HEK293 (cell line): ENCODE results near the gene HSD17B14.

ENCODE experiments used
- CTCF ChIA-PET: fragments of 350-600 bp; formaldehyde crosslinking; extraction: SDS; loops from one replicate; lab custom pipeline; 2021; ENCODE audit warnings: antibody characterized with exemption; lab: Yijun Ruan, JAX
- POLR2A ChIA-PET: fragments of 300-600 bp; formaldehyde crosslinking; extraction: SDS; loops from one replicate; lab custom pipeline; 2020; ENCODE audit warnings: antibody characterized with exemption, inconsistent platforms; lab: Yijun Ruan, JAX
- H3K27ac ChIP-seq: fragments of 200-500 bp; sonication (Bioruptor generic); 2 replicates; pipeline ENCODE4 v1.5.1; 2014; ENCODE audit warnings: low read depth, low read length, control low read depth, inconsistent platforms; ENCODE audit errors: extremely low read depth
- H3K36me3 ChIP-seq, 2 experiments: fragments of 200-500 bp in 1 of 2; sonication (Bioruptor generic) in 1 of 2; 1 replicate in 1 of 2; 2 replicates in 1 of 2; pipeline ENCODE4 v1.5.1; 2014 to 2017; ENCODE audit warnings: inconsistent platforms in 2 of 2, low read length in 2 of 2; ENCODE audit not compliant: control insufficient read depth in 2 of 2, insufficient read depth in 1 of 2
- H3K4me1 ChIP-seq: fragments of 200-500 bp; sonication (Bioruptor generic); 2 replicates; pipeline ENCODE4 v1.5.1; 2014; ENCODE audit warnings: mild to moderate bottlenecking, low read length, inconsistent platforms; ENCODE audit not compliant: control insufficient read depth, insufficient read depth
- H3K4me3 ChIP-seq: 2 replicates; pipeline ENCODE4 v1.5.1; 2011; ENCODE audit warnings: low read depth, mild to moderate bottlenecking, control low read depth, low read length, moderate library complexity
- H3K9me3 ChIP-seq: fragments of 200-500 bp; sonication (Bioruptor generic); 2 replicates; pipeline ENCODE4 v1.5.1; 2014; ENCODE audit warnings: low read depth, low read length, inconsistent platforms; ENCODE audit not compliant: control insufficient read depth, insufficient read depth
- EGR2 ChIP-seq: fragments of 450-650 bp; formaldehyde crosslinking; IDR thresholded peaks from 2 replicates; pipeline ENCODE4 v1.5.1; 2016; ENCODE audit warnings: low read depth, missing biosample characterization, missing genetic modification characterization
- GLI4 ChIP-seq: fragments of 450-650 bp; formaldehyde crosslinking; IDR thresholded peaks from 2 replicates; pipeline ENCODE4 v1.5.1; 2016; ENCODE audit warnings: missing biosample characterization, missing genetic modification characterization
- KLF16 ChIP-seq: fragments of 450-650 bp; formaldehyde crosslinking; IDR thresholded peaks from 2 replicates; pipeline ENCODE4 v1.5.1; 2017; ENCODE audit warnings: missing biosample characterization, missing genetic modification characterization
- MEIS1 ChIP-seq: sonication (generic); formaldehyde crosslinking; IDR thresholded peaks from 2 replicates; pipeline ENCODE4 v1.8.1; 2022; ENCODE audit warnings: missing genetic modification reagents, mild to moderate bottlenecking, borderline replicate concordance
- SP3 ChIP-seq: fragments of 450-650 bp; formaldehyde crosslinking; IDR thresholded peaks from 2 replicates; pipeline ENCODE4 v1.5.1; 2016; ENCODE audit warnings: missing biosample characterization, missing genetic modification characterization
- TCF7L2 ChIP-seq: IDR thresholded peaks from 2 replicates; pipeline ENCODE4 v1.6.1; 2011; ENCODE audit warnings: low read depth, mild to moderate bottlenecking, inconsistent platforms, low read length, moderate library complexity, borderline replicate concordance
- ZBTB1 ChIP-seq: fragments of 450-650 bp; formaldehyde crosslinking; IDR thresholded peaks from 2 replicates; pipeline ENCODE4 v1.5.1; 2016; ENCODE audit warnings: missing biosample characterization, missing genetic modification characterization
- ZBTB17 ChIP-seq: fragments of 450-650 bp; formaldehyde crosslinking; IDR thresholded peaks from 2 replicates; pipeline ENCODE4 v1.5.1; 2016; ENCODE audit warnings: missing biosample characterization, missing genetic modification characterization
- ZEB2 ChIP-seq: fragments of 450-650 bp; formaldehyde crosslinking; IDR thresholded peaks from 2 replicates; pipeline ENCODE4 v1.5.1; 2016; ENCODE audit warnings: missing biosample characterization, missing genetic modification characterization
- ZIC2 ChIP-seq: fragments of 450-650 bp; formaldehyde crosslinking; IDR thresholded peaks from 2 replicates; pipeline ENCODE4 v1.5.1; 2016; ENCODE audit warnings: missing biosample characterization, missing genetic modification characterization
- ZNF10 ChIP-seq: fragments of 450-650 bp; formaldehyde crosslinking; IDR thresholded peaks from 2 replicates; pipeline ENCODE4 v1.5.1; 2017; ENCODE audit warnings: missing biosample characterization, missing genetic modification characterization
- ZNF174 ChIP-seq: fragments of 450-650 bp; formaldehyde crosslinking; IDR thresholded peaks from 2 replicates; pipeline ENCODE4 v1.5.0; 2017; ENCODE audit warnings: missing biosample characterization, mild to moderate bottlenecking, missing genetic modification characterization
- ZNF266 ChIP-seq: fragments of 450-650 bp; formaldehyde crosslinking; IDR thresholded peaks from 2 replicates; pipeline ENCODE4 v1.5.1; 2016; ENCODE audit warnings: missing biosample characterization, missing genetic modification characterization, low read depth
- ZNF311 ChIP-seq: fragments of 450-650 bp; formaldehyde crosslinking; IDR thresholded peaks from 2 replicates; pipeline ENCODE4 v1.5.1; 2017; ENCODE audit warnings: missing biosample characterization, missing genetic modification characterization, borderline replicate concordance
- ZNF549 ChIP-seq: fragments of 450-650 bp; IDR thresholded peaks from 2 replicates; pipeline ENCODE4 v1.5.1; 2018; ENCODE audit warnings: missing biosample characterization, missing genetic modification characterization, mild to moderate bottlenecking, inconsistent platforms, moderate library complexity
- ZNF561 ChIP-seq: fragments of 450-650 bp; IDR thresholded peaks from 2 replicates; pipeline ENCODE4 v1.5.1; 2018; ENCODE audit warnings: missing biosample characterization, missing genetic modification characterization, borderline replicate concordance
- ZNF639 ChIP-seq: fragments of 450-650 bp; formaldehyde crosslinking; IDR thresholded peaks from 2 replicates; pipeline ENCODE4 v1.5.1; 2016; ENCODE audit warnings: missing biosample characterization, missing genetic modification characterization
- ZNF660 ChIP-seq: fragments of 450-650 bp; IDR thresholded peaks from 2 replicates; pipeline ENCODE4 v1.5.1; 2018; ENCODE audit warnings: missing biosample characterization, mild to moderate bottlenecking, missing genetic modification characterization
- ZSCAN4 ChIP-seq: fragments of 450-650 bp; formaldehyde crosslinking; IDR thresholded peaks from 2 replicates; pipeline ENCODE4 v1.5.1; 2017; ENCODE audit warnings: missing biosample characterization, missing genetic modification characterization
- TF ChIP-seq, protein P1 (sequence below): fragments of 450-650 bp; formaldehyde crosslinking; IDR thresholded peaks from 2 replicates; pipeline ENCODE4 v1.5.1; 2016; ENCODE audit warnings: missing biosample characterization, missing genetic modification characterization, low read depth
- TF ChIP-seq, protein P2 (sequence below): fragments of 450-650 bp; formaldehyde crosslinking; IDR thresholded peaks from 2 replicates; pipeline ENCODE4 v1.5.1; 2016; ENCODE audit warnings: missing biosample characterization, missing genetic modification characterization
- TF ChIP-seq, protein P3 (sequence below): fragments of 450-650 bp; formaldehyde crosslinking; IDR thresholded peaks from 2 replicates; pipeline ENCODE4 v1.5.1; 2016; ENCODE audit warnings: missing biosample characterization, missing genetic modification characterization
- TF ChIP-seq, protein P4 (sequence below): fragments of 450-650 bp; formaldehyde crosslinking; IDR thresholded peaks from 2 replicates; pipeline ENCODE4 v1.5.1; 2017; ENCODE audit warnings: missing biosample characterization, missing genetic modification characterization

The HSD17B14 gene

DNA sequence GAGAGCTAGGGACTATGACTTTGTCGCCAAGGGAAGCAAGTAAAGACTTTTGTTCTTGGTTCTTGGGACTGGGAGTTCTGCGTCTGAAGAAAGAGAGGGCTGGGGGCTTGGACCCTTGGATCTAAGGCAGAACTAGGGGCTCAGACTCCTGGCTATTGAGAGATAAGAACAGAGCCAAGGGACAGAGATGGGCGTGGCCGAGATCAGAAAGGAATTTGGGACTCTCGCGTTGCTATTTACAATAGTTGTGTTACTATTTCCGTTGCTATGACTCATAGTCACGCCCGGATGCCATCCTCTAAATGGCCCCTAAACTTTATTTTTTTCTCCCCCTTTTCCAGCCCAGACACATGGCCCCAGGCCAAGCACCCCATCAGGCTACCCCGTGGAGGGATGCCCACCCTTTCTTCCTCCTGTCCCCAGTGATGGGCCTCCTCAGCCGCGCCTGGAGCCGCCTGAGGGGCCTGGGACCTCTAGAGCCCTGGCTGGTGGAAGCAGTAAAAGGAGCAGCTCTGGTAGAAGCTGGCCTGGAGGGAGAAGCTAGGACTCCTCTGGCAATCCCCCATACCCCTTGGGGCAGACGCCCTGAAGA is 36.7 kb upstream of the HSD17B14 start (continued):
- TF ChIP-seq ZBTB17 (peak; percentile 58), ZEB2 (0 out of 2 replicates have a peak, but pooled peaks have one; percentile 8), KLF16 (tag by site-specific recombination) (peak; percentile 58), ZNF660 (tag by site-specific recombination) (peak; percentile 70)
- TF ChIP-seq, protein P1, sequence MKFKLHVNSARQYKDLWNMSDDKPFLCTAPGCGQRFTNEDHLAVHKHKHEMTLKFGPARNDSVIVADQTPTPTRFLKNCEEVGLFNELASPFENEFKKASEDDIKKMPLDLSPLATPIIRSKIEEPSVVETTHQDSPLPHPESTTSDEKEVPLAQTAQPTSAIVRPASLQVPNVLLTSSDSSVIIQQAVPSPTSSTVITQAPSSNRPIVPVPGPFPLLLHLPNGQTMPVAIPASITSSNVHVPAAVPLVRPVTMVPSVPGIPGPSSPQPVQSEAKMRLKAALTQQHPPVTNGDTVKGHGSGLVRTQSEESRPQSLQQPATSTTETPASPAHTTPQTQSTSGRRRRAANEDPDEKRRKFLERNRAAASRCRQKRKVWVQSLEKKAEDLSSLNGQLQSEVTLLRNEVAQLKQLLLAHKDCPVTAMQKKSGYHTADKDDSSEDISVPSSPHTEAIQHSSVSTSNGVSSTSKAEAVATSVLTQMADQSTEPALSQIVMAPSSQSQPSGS (tag by site-specific recombination), result no peak

- H3K36me3 ChIP-seq, result peaks cover 0 to 29% of the 10 kb centered on the region in 2 experiments; a peak in 2 of 3 replicates
- CTCF ChIA-PET, result interaction anchor here (0.6 to 2.0 kb wide), 2 partner anchors 30 to 579 kb away, joined by 4 to 7 read pairs; partner anchors contain the start of gene PIH1D1
- TF ChIP-seq ZNF174 (tag by site-specific recombination) (no peak), ZNF10 (tag by site-specific recombination) (no peak), TCF7L2 (no peak), ZBTB1 (tag by site-specific recombination) (no peak), ZNF561 (tag by site-specific recombination) (peak; percentile 42; the same call in 1 of the 2 replicates), ZNF639 (no peak; the same call in 1 of the 2 replicates), SP3 (tag by site-specific recombination) (peak; percentile 73), ZNF549 (no peak), ZSCAN4 (peak; percentile 42; the same call in 1 of the 2 replicates), MEIS1 (CRISPR knock-in tag) (no peak), ZNF266 (tag by site-specific recombination) (no peak), GLI4 (no peak), ZIC2 (no peak), EGR2 (tag by site-specific recombination) (no peak), ZNF311 (tag by site-specific recombination) (no peak)
- TF ChIP-seq, protein P2, sequence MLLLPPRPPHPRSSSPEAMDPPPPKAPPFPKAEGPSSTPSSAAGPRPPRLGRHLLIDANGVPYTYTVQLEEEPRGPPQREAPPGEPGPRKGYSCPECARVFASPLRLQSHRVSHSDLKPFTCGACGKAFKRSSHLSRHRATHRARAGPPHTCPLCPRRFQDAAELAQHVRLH (tag by site-specific recombination), result peak; percentile 13; the same call in 1 of the 2 replicates
- TF ChIP-seq, protein P3, sequence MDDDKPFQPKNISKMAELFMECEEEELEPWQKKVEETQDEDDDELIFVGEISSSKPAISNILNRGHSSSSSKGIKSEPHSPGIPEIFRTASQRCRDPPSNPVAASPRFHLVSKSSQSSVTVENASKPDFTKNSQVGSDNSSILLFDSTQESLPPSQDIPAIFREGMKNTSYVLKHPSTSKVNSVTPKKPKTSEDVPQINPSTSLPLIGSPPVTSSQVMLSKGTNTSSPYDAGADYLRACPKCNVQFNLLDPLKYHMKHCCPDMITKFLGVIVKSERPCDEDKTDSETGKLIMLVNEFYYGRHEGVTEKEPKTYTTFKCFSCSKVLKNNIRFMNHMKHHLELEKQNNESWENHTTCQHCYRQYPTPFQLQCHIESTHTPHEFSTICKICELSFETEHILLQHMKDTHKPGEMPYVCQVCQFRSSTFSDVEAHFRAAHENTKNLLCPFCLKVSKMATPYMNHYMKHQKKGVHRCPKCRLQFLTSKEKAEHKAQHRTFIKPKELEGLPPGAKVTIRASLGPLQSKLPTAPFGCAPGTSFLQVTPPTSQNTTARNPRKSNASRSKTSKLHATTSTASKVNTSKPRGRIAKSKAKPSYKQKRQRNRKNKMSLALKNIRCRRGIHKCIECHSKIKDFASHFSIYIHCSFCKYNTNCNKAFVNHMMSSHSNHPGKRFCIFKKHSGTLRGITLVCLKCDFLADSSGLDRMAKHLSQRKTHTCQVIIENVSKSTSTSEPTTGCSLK (tag by site-specific recombination), result no peak
- TF ChIP-seq, protein P4, sequence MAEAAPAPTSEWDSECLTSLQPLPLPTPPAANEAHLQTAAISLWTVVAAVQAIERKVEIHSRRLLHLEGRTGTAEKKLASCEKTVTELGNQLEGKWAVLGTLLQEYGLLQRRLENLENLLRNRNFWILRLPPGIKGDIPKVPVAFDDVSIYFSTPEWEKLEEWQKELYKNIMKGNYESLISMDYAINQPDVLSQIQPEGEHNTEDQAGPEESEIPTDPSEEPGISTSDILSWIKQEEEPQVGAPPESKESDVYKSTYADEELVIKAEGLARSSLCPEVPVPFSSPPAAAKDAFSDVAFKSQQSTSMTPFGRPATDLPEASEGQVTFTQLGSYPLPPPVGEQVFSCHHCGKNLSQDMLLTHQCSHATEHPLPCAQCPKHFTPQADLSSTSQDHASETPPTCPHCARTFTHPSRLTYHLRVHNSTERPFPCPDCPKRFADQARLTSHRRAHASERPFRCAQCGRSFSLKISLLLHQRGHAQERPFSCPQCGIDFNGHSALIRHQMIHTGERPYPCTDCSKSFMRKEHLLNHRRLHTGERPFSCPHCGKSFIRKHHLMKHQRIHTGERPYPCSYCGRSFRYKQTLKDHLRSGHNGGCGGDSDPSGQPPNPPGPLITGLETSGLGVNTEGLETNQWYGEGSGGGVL (tag by site-specific recombination), result no peak; the same call in 1 of the 2 replicates
Observed at GRCh38 chr19:48872182-48872883, 36.0 kb upstream of the HSD17B14 start, which contains the start of gene PPP1R15A. Gene PPP1R15A (plus strand): TSS chr19:48872421. CDS start chr19:48873234, 813 bp downstream.

More at GRCh38 chr19:48872182-48872883, 36.0 kb upstream of the HSD17B14 start, which contains the start of gene PPP1R15A:
- Histone ChIP-seq H3K4me3 (peak within 1 kb of the TSS; percentile 80), H3K27ac (peak within 1 kb of the TSS; percentile 93), H3K4me1 (peaks cover 32% of the 10 kb centered on the region), H3K9me3 (no peaks in the 10 kb centered on the region)
- POLR2A ChIA-PET, result interaction anchor here (0.6 to 3.2 kb wide), 32 partner anchors 8 to 1056 kb away, joined by 3 to 33 read pairs (median 5); partner anchors contain the start of genes BAX, BCAT2, CARD8 and DHDH
